Stimulated activated CD8-positive, alpha-beta memory T cell treated with anti-CD3 and anti-CD28 coated beads, Interleukin-12 subunit alpha, Interleukin-12 subunit beta, amount 100 ng/mL, for 1 hour (primary cell): Measurements from ENCODE around the gene KRT37.
A peak's percentile ranks its signal among the peaks of the same experiment; 100 is the strongest.
"Not testable (repeated sequence)": the region's sequence is repeated elsewhere in the genome, so short reads cannot be mapped to it uniquely, and the experiment has no call there.

ENCODE experiments used
- DNase-seq: peaks from one replicate; pipeline ENCODE4 v3.0.0-alpha.2; 2020; ENCODE audit warnings: low read depth

Gene KRT37

GRCh38 chr17:41404024-41404671, 20.2 kb downstream of the KRT37 start:
- DNase-seq = peak; percentile 9

GRCh38 chr17:41403404-41404023, 20.9 kb downstream of the KRT37 start:
- DNase-seq = no peak

- no peak for DNase-seq
Observed at GRCh38 chr17:41402161-41402560, 22.2 kb downstream of the KRT37 start.

- DNase-seq = no peak
Observed at GRCh38 chr17:41396996-41397660, 27.3 kb downstream of the KRT37 start, which contains the start of gene KRT31. Gene KRT31 (minus strand): TSS chr17:41397608. CDS start chr17:41397539, 69 bp downstream.

GRCh38 chr17:41396340-41396739, 28.0 kb downstream of the KRT37 start:
- no peak for DNase-seq

GRCh38 chr17:41395611-41396010, 28.8 kb downstream of the KRT37 start:
- no peak for DNase-seq

- not testable (repeated sequence) for DNase-seq
Observed at GRCh38 chr17:41395044-41395443, 29.3 kb downstream of the KRT37 start.

- no peak for DNase-seq
Observed at GRCh38 chr17:41394254-41394996, 30.0 kb downstream of the KRT37 start.

GRCh38 chr17:41393826-41394225, 30.6 kb downstream of the KRT37 start:
- DNase-seq = no peak

- no peak for DNase-seq
Observed at GRCh38 chr17:41393294-41393693, 31.1 kb downstream of the KRT37 start.

- no peak for DNase-seq
Observed at GRCh38 chr17:41392278-41392677, 32.1 kb downstream of the KRT37 start.

- DNase-seq = no peak
Observed at GRCh38 chr17:41391535-41391934, 32.9 kb downstream of the KRT37 start.

- no peak for DNase-seq
Observed at GRCh38 chr17:41390411-41390938, 33.9 kb downstream of the KRT37 start.

- no peak for DNase-seq
Observed at GRCh38 chr17:41387670-41388069, 36.7 kb downstream of the KRT37 start.

- DNase-seq = no peak
Observed at GRCh38 chr17:41386227-41386626, 38.2 kb downstream of the KRT37 start.

GRCh38 chr17:41383690-41384089, 40.7 kb downstream of the KRT37 start:
- DNase-seq = no peak

GRCh38 chr17:41382394-41382793, 42.0 kb downstream of the KRT37 start:
- no peak for DNase-seq

GRCh38 chr17:41381943-41382342, 42.4 kb downstream of the KRT37 start, which contains the start of gene KRT34:
Gene KRT34 (minus strand): TSS chr17:41382306. CDS start chr17:41382246, 60 bp downstream.
- not testable (repeated sequence) for DNase-seq

GRCh38 chr17:41380091-41380490, 44.3 kb downstream of the KRT37 start:
- not testable (repeated sequence) for DNase-seq

GRCh38 chr17:41377546-41377945, 46.8 kb downstream of the KRT37 start:
- no peak for DNase-seq
